Stimulated activated CD8-positive, alpha-beta memory T cell treated with anti-CD3 and anti-CD28 coated beads, Interleukin-12 subunit alpha, Interleukin-12 subunit beta, amount 100 ng/mL, for 24 hours (primary cell): Measurements from ENCODE around the gene NUMB.
"Not testable (repeated sequence)": the region's sequence is repeated elsewhere in the genome, so short reads cannot be mapped to it uniquely, and the experiment has no call there.

Experiments used
- DNase-seq: peaks from one replicate; pipeline ENCODE4 v3.0.0-alpha.2; 2020; ENCODE audit errors: extremely low read depth

Gene NUMB

GRCh38 chr14:73465823-73466532 lies 7.6 kb upstream of the NUMB start:
- DNase-seq, result no peak

- DNase-seq, result no peak
Observed at GRCh38 chr14:73463411-73463810, 5.1 kb upstream of the NUMB start.

GRCh38 chr14:73462815-73463214 lies 4.5 kb upstream of the NUMB start:
- DNase-seq, result no peak

GRCh38 chr14:73462048-73462715 lies 3.8 kb upstream of the NUMB start:
- DNase-seq, result no peak

- DNase-seq, result no peak
Observed at GRCh38 chr14:73461478-73462047, 3.2 kb upstream of the NUMB start.

- no peak for DNase-seq
Observed at GRCh38 chr14:73460691-73461127, 2.4 kb upstream of the NUMB start.

- DNase-seq, result no peak
Observed at GRCh38 chr14:73459959-73460358, 1.6 kb upstream of the NUMB start.

- no peak for DNase-seq
Observed at GRCh38 chr14:73457924-73458182, 493 bp downstream of the NUMB start.

GRCh38 chr14:73457041-73457923 lies 1.1 kb downstream of the NUMB start:
- no peak for DNase-seq

- DNase-seq, result no peak
Observed at GRCh38 chr14:73455294-73455693, 3.1 kb downstream of the NUMB start.

- DNase-seq, result no peak
Observed at GRCh38 chr14:73452341-73453186, 5.8 kb downstream of the NUMB start.

GRCh38 chr14:73443758-73444157 lies 14.6 kb downstream of the NUMB start:
- DNase-seq, result no peak

- DNase-seq, result no peak
Observed at GRCh38 chr14:73441286-73441685, 17.1 kb downstream of the NUMB start.

- no peak for DNase-seq
Observed at GRCh38 chr14:73438993-73439392, 19.4 kb downstream of the NUMB start.

GRCh38 chr14:73437206-73437605 lies 21.1 kb downstream of the NUMB start:
- DNase-seq, result no peak

- DNase-seq, result no peak
Observed at GRCh38 chr14:73432124-73432523, 26.2 kb downstream of the NUMB start.

- DNase-seq, result no peak
Observed at GRCh38 chr14:73428353-73428824, 30.0 kb downstream of the NUMB start.

- DNase-seq, result no peak
Observed at GRCh38 chr14:73427516-73428264, 30.7 kb downstream of the NUMB start.

- no peak for DNase-seq
Observed at GRCh38 chr14:73426877-73427276, 31.5 kb downstream of the NUMB start.

- no peak for DNase-seq
Observed at GRCh38 chr14:73424453-73424852, 33.9 kb downstream of the NUMB start.

- not testable (repeated sequence) for DNase-seq
Observed at GRCh38 chr14:73423092-73423491, 35.3 kb downstream of the NUMB start.
